Thoracic aorta (tissue), 2 donors: ENCODE results near the gene TRIM77. TPM values are rescaled to one million over a fixed set of nuclear protein-coding genes. Genes with fewer than 3 reads are reported as not detected.
"Not testable (repeated sequence)": the region's sequence is repeated elsewhere in the genome, so short reads cannot be mapped to it uniquely, and the experiment has no call there.

Source experiments
- ATAC-seq: fragments of 150-250 bp; one replicate; pipeline ENCODE4 v1.8.0; 2017; ENCODE audit warnings: low read depth; ENCODE audit not compliant: insufficient number of reproducible peaks, low FRiP score
- DNase-seq: peaks from one replicate; pipeline ENCODE4 v3.0.0-alpha.2; 2020; ENCODE audit warnings: low spot score
- H3K27ac ChIP-seq, 2 donors: fragments of 200-600 bp; sonication (generic); 1 replicate in 1 of 2; 2 replicates in 1 of 2; pipeline ENCODE4 v1.5.1; 2016; ENCODE audit warnings: mild to moderate bottlenecking in 2 of 2, moderate library complexity in 2 of 2
- H3K27me3 ChIP-seq: fragments of 200-600 bp; sonication (generic); replicated peaks from 2 replicates; pipeline ENCODE4 v1.6.0; 2016; ENCODE audit warnings: mild to moderate bottlenecking; ENCODE audit not compliant: insufficient read depth
- H3K36me3 ChIP-seq: fragments of 200-600 bp; sonication (generic); one replicate; pipeline ENCODE4 v1.5.1; 2016
- H3K4me1 ChIP-seq, 2 donors: fragments of 200-600 bp; sonication (generic); 1 replicate in 1 of 2; 2 replicates in 1 of 2; pipeline versions ENCODE4 v1.5.1 to v1.6.0; 2016; ENCODE audit warnings: low read depth in 2 of 2, mild to moderate bottlenecking in 1 of 2; ENCODE audit not compliant: control insufficient read depth in 1 of 2
- H3K4me3 ChIP-seq: fragments of 200-600 bp; sonication (generic); 2 replicates; pipeline ENCODE4 v1.5.1; 2016; ENCODE audit warnings: mild to moderate bottlenecking
- H3K9me3 ChIP-seq: fragments of 200-600 bp; sonication (generic); 2 replicates; pipeline ENCODE4 v1.5.1; 2016
- total RNA-seq, 2 donors: library from RNA; depleted of rRNA; stranded (reverse); fragments of >200 nt; gene quantifications; one replicate each; pipeline versions ENCODE4 v1.1.0 to v1.2.3, GENCODE V29; 2016
- TF ChIP-seq, protein P1 (sequence below): fragments of 200-600 bp; sonication (generic); IDR thresholded peaks from one replicate; pipeline ENCODE4 v1.5.1; 2019; ENCODE audit warnings: antibody characterized with exemption

The TRIM77 gene, protein sequence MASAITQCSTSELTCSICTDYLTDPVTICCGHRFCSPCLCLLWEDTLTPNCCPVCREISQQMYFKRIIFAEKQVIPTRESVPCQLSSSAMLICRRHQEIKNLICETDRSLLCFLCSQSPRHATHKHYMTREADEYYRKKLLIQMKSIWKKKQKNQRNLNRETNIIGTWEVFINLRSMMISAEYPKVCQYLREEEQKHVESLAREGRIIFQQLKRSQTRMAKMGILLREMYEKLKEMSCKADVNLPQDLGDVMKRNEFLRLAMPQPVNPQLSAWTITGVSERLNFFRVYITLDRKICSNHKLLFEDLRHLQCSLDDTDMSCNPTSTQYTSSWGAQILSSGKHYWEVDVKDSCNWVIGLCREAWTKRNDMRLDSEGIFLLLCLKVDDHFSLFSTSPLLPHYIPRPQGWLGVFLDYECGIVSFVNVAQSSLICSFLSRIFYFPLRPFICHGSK
- not detected for total RNA-seq

- not testable (repeated sequence) for ATAC-seq, H3K36me3 ChIP-seq, H3K27ac ChIP-seq, DNase-seq, H3K9me3 ChIP-seq, H3K4me3 ChIP-seq, H3K27me3 ChIP-seq, H3K4me1 ChIP-seq
These were observed at the start of gene TRIM77 for GRCh38 chr11:89709999-89710398. TRIM77 (plus strand) TSS chr11:89710299; CDS start chr11:89710299, 0 bp downstream.

- DNase-seq (no peak), ATAC-seq (no peak)
- Histone ChIP-seq H3K27me3 (no peaks in the 10 kb centered on the region), H3K4me3 (no peak overlapping the region), H3K27ac (no peak overlapping the region), H3K36me3 (no peaks in the 10 kb centered on the region), H3K9me3 (no peaks in the 10 kb centered on the region), H3K4me1 (no peaks in the 10 kb centered on the region)
- TF ChIP-seq, protein P1, sequence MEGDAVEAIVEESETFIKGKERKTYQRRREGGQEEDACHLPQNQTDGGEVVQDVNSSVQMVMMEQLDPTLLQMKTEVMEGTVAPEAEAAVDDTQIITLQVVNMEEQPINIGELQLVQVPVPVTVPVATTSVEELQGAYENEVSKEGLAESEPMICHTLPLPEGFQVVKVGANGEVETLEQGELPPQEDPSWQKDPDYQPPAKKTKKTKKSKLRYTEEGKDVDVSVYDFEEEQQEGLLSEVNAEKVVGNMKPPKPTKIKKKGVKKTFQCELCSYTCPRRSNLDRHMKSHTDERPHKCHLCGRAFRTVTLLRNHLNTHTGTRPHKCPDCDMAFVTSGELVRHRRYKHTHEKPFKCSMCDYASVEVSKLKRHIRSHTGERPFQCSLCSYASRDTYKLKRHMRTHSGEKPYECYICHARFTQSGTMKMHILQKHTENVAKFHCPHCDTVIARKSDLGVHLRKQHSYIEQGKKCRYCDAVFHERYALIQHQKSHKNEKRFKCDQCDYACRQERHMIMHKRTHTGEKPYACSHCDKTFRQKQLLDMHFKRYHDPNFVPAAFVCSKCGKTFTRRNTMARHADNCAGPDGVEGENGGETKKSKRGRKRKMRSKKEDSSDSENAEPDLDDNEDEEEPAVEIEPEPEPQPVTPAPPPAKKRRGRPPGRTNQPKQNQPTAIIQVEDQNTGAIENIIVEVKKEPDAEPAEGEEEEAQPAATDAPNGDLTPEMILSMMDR = no peak
These were observed 43.1 kb upstream of the TRIM77 start for GRCh38 chr11:89667001-89667400.

DNA sequence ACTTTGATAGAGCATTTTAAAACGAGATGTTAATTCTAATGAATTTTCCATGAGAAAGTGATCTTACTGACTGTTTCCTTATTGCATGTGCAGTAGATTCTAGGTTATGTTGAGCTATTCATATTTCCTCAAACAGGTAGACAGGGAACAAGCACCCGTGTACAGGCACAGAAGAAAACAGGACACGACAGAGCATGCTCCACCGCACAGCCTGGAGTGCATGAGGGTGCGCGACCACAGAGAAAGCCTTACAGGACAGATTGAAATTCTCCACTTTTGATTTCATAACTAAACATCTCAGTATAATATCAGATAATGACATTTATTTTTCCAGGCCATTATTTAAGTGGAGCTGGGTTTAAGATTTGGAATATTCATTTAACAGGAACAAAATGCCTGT is 41.9 kb upstream of the TRIM77 start:
- H3K27me3 ChIP-seq, H3K9me3 ChIP-seq, H3K27ac ChIP-seq, H3K4me3 ChIP-seq, DNase-seq, H3K4me1 ChIP-seq, ATAC-seq, H3K36me3 ChIP-seq: not testable (repeated sequence)

GRCh38 chr11:89669586-89669985 is 40.5 kb upstream of the TRIM77 start:
- not testable (repeated sequence) for H3K27me3 ChIP-seq, H3K27ac ChIP-seq, H3K4me1 ChIP-seq, H3K9me3 ChIP-seq, H3K4me3 ChIP-seq, H3K36me3 ChIP-seq, DNase-seq, ATAC-seq

DNA sequence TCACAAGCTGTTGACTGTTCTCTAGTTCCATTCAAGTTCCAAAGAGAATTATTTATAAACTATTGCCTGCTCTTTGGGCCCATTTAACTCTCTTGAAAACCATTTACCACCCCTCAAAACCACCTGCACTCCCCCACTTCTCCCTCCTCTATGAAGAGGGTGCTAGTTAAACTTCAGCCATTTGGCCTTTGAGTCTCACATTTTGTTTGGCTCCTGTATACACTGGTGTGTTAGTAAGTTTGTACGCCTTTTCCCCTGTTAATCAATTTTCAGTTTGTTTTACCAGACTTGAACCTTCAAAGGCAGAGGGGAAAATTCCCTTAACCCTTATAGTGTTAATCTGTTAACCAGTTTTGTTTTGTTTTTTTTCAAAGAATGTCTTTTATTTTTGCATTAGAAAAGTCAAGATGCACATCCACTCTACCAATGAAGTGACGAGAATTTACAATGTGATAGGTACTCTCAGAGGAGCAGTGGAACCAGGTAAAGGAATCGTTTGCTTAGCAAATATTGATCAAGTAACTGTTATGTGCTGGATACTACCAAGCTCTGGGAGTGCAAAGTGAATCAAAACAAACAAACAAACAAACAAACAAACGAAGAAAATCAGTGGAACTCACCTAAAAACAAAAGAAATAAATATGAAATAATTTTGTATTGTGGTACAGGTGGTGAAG is 40.0 kb upstream of the TRIM77 start:
- H3K27me3 ChIP-seq, H3K36me3 ChIP-seq, H3K27ac ChIP-seq, ATAC-seq, H3K4me3 ChIP-seq, H3K4me1 ChIP-seq, H3K9me3 ChIP-seq, DNase-seq: not testable (repeated sequence)

DNA sequence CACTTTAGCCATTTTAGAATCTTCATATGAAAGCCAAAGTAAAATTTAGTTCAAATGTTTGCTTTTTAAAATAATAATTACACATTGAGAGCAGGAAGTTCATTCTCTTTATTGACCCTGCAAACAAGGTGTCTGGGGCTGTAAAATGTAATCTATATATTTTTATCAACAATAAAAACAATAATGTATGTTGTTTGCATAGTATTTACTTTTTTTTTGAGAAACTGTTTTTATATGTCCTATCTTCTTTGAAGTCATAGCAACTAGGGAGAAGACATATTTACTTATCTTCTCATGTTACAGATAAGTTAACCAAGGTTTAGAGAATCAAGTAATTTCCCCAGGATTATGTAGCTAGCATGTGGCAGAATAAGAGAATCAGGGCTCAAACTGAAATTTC is 37.6 kb upstream of the TRIM77 start:
- not testable (repeated sequence) for H3K9me3 ChIP-seq, H3K4me1 ChIP-seq, H3K27me3 ChIP-seq, H3K4me3 ChIP-seq, H3K36me3 ChIP-seq, ATAC-seq, H3K27ac ChIP-seq, DNase-seq

DNA sequence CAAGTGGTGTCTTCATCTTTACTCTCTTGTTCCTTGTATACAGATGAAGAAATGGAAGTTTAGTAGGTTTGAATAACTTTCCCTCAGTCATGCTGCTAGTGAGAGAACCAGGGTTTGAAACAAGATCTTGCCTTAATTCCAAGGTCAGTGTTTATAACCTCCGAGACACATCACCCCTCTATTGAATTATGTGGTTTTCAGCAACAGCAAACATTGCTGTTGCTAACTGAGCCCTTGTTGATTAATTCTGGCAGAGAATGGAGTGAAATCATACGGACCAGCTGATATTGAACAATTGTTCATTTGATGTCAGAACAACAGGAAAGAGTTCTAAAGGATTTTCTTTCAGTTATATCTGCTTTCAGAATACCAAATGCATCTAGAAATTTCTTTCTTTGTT is 36.7 kb upstream of the TRIM77 start:
- DNase-seq, H3K27ac ChIP-seq, H3K36me3 ChIP-seq, H3K27me3 ChIP-seq, H3K4me3 ChIP-seq, H3K9me3 ChIP-seq, ATAC-seq, H3K4me1 ChIP-seq: not testable (repeated sequence)

DNA sequence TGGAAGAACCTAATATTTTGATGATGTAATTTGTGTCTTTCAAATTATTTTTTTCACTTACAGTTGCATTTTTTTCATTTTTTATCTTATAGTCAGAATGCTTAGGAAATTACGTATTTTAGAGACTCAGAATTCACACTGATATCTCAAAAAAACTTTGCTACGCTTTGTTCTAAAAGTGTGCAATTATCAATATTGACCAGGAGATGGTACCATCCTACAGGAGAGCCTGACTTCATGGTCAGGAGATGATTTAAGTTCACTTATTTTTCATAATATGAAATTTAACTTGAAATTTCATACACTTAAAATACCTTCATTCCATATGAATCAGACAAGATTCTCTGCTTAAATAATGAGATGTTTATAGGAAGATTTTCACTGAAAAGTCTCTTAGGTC is 34.7 kb upstream of the TRIM77 start:
- not testable (repeated sequence) for ATAC-seq, H3K27me3 ChIP-seq, H3K4me3 ChIP-seq, H3K36me3 ChIP-seq, H3K4me1 ChIP-seq, DNase-seq, H3K9me3 ChIP-seq, H3K27ac ChIP-seq

DNA sequence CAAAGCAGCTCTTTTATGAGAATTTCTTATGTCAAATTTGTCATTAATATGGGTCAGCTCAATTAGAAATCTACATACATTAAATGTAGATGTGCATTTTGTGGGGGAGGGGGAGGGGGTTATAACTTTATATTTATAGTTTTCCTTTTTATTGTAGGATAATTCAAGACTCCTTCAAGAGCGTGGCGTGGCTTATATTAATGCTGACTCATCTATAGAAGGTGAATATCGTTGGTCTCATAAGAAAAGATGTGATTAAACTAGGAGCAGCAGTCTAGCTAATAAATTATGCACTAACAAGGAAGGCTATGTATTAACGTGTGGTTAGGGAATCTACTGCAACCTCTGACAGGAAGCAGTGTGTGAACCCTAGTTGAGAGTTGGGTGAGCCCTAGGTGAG is 34.2 kb upstream of the TRIM77 start:
- ATAC-seq, DNase-seq, H3K9me3 ChIP-seq, H3K36me3 ChIP-seq, H3K4me3 ChIP-seq, H3K4me1 ChIP-seq, H3K27ac ChIP-seq, H3K27me3 ChIP-seq: not testable (repeated sequence)

DNA sequence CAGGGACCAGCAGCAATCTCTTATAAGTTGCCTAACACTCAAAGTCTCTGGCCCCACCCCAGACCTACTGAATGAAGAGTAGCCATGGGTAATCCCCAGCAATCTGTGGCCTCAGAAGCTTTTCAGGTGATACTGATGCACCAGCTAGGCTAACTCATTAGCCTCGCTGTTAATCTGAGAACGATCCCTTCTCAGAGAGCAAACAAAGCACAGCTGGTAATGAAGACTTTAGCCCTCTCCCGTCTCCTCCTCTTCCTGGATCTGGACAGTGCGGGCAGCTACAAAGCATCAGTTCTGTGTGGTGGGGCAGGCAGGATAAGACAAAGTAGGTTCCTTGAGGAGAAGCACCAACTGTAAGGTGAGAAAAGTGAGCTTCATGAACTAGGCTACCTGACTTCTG is 3.0 kb upstream of the TRIM77 start:
- H3K27ac ChIP-seq, H3K4me1 ChIP-seq, H3K9me3 ChIP-seq, ATAC-seq, DNase-seq, H3K36me3 ChIP-seq, H3K27me3 ChIP-seq, H3K4me3 ChIP-seq: not testable (repeated sequence)

- not testable (repeated sequence) for ATAC-seq, H3K4me3 ChIP-seq, H3K27me3 ChIP-seq, DNase-seq, H3K9me3 ChIP-seq, H3K27ac ChIP-seq, H3K36me3 ChIP-seq, H3K4me1 ChIP-seq
These were observed 14.9 kb downstream of the TRIM77 start for GRCh38 chr11:89724866-89725498.
